ENCODE measurements around the gene SH2D4B. TPM values are rescaled to one million over a fixed set of nuclear protein-coding genes. Genes with fewer than 3 reads are reported as not detected.
A peak's percentile ranks its signal among the peaks of the same experiment; 100 is the strongest.

The SH2D4B gene
- total and polyA plus RNA-seq, 2 experiments from 2014 or later: not detected

DNA sequence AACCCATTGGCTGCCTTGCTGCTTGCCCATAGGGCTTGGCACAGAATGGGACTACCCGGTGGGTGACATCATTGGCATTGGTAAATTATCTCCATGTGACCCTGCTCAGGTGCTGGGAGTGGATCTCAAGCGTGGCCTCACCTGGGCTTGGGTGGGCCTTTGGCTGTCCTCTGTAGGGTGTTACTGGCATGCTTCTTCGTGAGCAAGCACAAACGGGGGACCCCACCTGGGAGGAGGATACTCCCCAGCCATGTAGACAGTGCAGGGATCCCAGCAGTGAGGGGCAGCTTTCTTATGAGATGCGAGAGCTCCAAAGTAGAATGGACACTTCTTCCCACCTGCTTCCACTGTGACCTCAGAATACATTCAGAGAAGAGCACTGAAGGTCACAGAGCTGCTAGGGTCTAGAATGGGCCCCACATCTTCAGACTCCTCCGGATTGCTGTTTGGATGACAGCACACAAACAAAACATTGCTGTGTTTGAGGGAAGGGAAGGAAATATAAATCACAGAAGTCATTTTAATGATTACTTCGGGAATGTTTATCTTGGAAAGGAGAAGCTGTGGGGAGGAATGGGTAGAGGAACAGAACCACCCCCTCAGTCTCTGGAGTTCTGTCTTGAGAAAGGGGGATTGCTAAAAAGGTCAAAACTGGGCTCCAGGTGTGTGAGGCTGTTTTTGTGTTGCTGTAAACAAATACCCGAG lies 75.9 kb downstream of the SH2D4B start:
- no peak overlapping the region for H2AFZ ChIP-seq
- H3K27ac ChIP-seq: no peak overlapping the region
- no peak for DNase-seq (ENCODE audit: low spot score)
- no peak for TF ChIP-seq EZH2phosphoT487 (IDR thresholded peaks at IDR 0.05; ENCODE audit: low read depth, severe bottlenecking, unreplicated experiment)
- H3K79me2 ChIP-seq: no peaks in the 10 kb centered on the region
- no peaks in the 10 kb centered on the region for H4K20me1 ChIP-seq (ENCODE audit: insufficient read depth, poor library complexity, severe bottlenecking)
- H3K4me1 ChIP-seq (ENCODE audit: insufficient read depth): no peaks in the 10 kb centered on the region
- H3K4me2 ChIP-seq: no peak overlapping the region
- no peaks in the 10 kb centered on the region for H3K9me3 ChIP-seq (ENCODE audit: low read depth)
- no peaks in the 10 kb centered on the region for H3K27me3 ChIP-seq
- H3K4me3 ChIP-seq: no peak overlapping the region
- 77% methylated on average over 8 of the region's 8 CpGs for WGBS (ENCODE audit: low lambda C conversion rate, missing lambda C conversion rate)
- no peaks in the 10 kb centered on the region for H3K9me2 ChIP-seq (replicated peaks; ENCODE audit: insufficient read depth)
- H3K36me3 ChIP-seq (replicated peaks; ENCODE audit: insufficient read depth, low read depth): no peaks in the 10 kb centered on the region

DNA sequence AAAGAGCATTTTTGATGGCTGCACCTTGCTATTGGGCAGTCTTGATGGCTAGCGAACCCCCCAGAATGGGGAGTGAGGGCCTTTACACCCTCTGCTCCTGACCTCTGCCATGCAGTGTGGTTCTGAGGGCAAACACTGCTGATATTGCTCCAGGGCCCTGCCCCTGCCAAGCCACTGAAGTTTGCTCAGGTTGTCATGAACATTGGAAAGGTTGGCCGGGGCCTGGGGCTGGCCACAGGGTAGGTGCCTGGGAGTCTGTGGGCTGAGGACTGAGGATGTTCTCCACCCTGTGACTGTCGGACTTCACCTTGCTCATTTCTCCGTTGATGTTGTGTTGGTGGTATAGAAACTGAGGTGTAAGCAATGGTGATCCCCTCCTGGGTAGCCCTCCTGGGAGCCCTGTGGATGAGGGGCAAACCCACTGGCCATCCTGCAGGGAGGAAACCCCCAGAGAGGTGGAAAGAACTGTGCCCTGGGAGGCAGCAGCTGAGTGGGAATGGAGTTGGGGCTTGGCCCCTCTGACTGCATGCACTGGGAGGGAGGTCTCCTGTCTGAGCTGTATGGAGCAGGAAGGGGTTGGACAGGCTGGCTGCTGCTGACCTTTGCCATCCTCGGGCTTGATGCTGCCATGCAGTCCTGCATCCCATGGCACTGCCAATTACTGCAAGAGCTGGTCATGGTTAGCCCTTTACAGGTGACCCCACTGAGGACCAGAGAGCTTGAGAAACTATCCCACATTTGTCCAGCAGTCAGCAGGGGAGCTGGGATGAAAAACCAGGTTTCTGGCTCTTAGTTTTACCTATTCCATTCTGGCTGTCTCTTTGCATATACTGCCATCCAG lies 77.1 kb downstream of the SH2D4B start:
- H3K4me3 ChIP-seq: no peak overlapping the region
- no peaks in the 10 kb centered on the region for H4K20me1 ChIP-seq (ENCODE audit: insufficient read depth, poor library complexity, severe bottlenecking)
- H3K9me3 ChIP-seq (ENCODE audit: low read depth): no peaks in the 10 kb centered on the region
- 88% methylated on average over 5 of the region's 5 CpGs for WGBS (ENCODE audit: low lambda C conversion rate, missing lambda C conversion rate)
- no peak for DNase-seq (ENCODE audit: low spot score)
- H3K79me2 ChIP-seq: no peaks in the 10 kb centered on the region
- no peaks in the 10 kb centered on the region for H3K36me3 ChIP-seq (replicated peaks; ENCODE audit: insufficient read depth, low read depth)
- H3K27ac ChIP-seq: no peak overlapping the region
- TF ChIP-seq, protein P1, sequence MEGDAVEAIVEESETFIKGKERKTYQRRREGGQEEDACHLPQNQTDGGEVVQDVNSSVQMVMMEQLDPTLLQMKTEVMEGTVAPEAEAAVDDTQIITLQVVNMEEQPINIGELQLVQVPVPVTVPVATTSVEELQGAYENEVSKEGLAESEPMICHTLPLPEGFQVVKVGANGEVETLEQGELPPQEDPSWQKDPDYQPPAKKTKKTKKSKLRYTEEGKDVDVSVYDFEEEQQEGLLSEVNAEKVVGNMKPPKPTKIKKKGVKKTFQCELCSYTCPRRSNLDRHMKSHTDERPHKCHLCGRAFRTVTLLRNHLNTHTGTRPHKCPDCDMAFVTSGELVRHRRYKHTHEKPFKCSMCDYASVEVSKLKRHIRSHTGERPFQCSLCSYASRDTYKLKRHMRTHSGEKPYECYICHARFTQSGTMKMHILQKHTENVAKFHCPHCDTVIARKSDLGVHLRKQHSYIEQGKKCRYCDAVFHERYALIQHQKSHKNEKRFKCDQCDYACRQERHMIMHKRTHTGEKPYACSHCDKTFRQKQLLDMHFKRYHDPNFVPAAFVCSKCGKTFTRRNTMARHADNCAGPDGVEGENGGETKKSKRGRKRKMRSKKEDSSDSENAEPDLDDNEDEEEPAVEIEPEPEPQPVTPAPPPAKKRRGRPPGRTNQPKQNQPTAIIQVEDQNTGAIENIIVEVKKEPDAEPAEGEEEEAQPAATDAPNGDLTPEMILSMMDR (IDR thresholded peaks at IDR 0.05; ENCODE audit: poor library complexity): peak; percentile 11
- no peak for TF ChIP-seq EZH2phosphoT487 (IDR thresholded peaks at IDR 0.05; ENCODE audit: low read depth, severe bottlenecking, unreplicated experiment)
- TF ChIP-seq EZH2 (IDR thresholded peaks at IDR 0.05; ENCODE audit: borderline replicate concordance): no peak
- no peak overlapping the region for H3K4me2 ChIP-seq
- H2AFZ ChIP-seq: no peak overlapping the region
- no peaks in the 10 kb centered on the region for H3K4me1 ChIP-seq (ENCODE audit: insufficient read depth)
- no peaks in the 10 kb centered on the region for H3K27me3 ChIP-seq
- no peaks in the 10 kb centered on the region for H3K9me2 ChIP-seq (replicated peaks; ENCODE audit: insufficient read depth)

DNA sequence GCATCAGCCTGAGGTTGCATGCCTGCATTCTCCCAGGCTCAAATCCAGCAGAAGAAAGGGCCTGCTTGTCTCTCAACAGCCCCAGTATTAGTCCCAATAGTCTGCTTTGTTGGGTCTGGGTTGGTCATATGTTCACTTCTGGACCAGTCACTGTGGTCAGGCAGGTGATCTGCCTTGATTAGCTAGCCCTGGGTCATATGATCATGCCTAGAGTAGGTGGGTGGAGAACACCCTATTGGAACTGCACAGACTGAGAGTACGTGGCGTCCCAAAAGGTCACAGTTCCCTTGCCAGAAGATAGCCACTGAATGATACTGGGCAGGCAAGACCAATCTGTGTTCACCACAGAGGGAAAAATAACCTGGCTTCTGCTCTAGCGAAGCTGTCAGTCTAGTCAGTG lies 80.1 kb downstream of the SH2D4B start:
- WGBS (ENCODE audit: low lambda C conversion rate, missing lambda C conversion rate): 96% methylated on average over 3 of the region's 3 CpGs
- no peak for DNase-seq (ENCODE audit: low spot score)

More for the DNA sequence above, 80.1 kb downstream of the SH2D4B start:
- Histone ChIP-seq H3K4me1 (ENCODE audit: insufficient read depth) (no peaks in the 10 kb centered on the region), H3K4me2 (no peak overlapping the region), H3K36me3 (replicated peaks; ENCODE audit: insufficient read depth, low read depth) (no peaks in the 10 kb centered on the region), H2AFZ (no peak overlapping the region), H3K27ac (no peak overlapping the region), H3K27me3 (no peaks in the 10 kb centered on the region), H3K79me2 (no peaks in the 10 kb centered on the region), H3K9me2 (replicated peaks; ENCODE audit: insufficient read depth) (no peaks in the 10 kb centered on the region), H3K9me3 (ENCODE audit: low read depth) (no peaks in the 10 kb centered on the region), H3K4me3 (no peak overlapping the region), H4K20me1 (ENCODE audit: insufficient read depth, poor library complexity, severe bottlenecking) (no peaks in the 10 kb centered on the region)
- no peak for TF ChIP-seq EZH2 (IDR thresholded peaks at IDR 0.05; ENCODE audit: borderline replicate concordance)
- no peak for TF ChIP-seq EZH2phosphoT487 (IDR thresholded peaks at IDR 0.05; ENCODE audit: low read depth, severe bottlenecking, unreplicated experiment)
- TF ChIP-seq, protein P1 (IDR thresholded peaks at IDR 0.05; ENCODE audit: poor library complexity): no peak

Data from hepatocyte (in vitro differentiated cells).